SK-N-SH (cell line): ENCODE data around the gene DYNC2H1. TPM values are rescaled to one million over a fixed set of nuclear protein-coding genes. Genes with fewer than 3 reads are reported as not detected.
A peak's percentile ranks its signal among the peaks of the same experiment; 100 is the strongest.

ENCODE experiments used
- CTCF ChIA-PET: fragments of 300-600, 350-600 bp; formaldehyde crosslinking; extraction: SDS; loops from one replicate; lab custom pipeline; 2021; lab: Yijun Ruan, JAX
- POLR2A ChIA-PET: fragments of 350-600 bp; sonication (Branson Sonifier 250); formaldehyde crosslinking; extraction: SDS; loops from one replicate; lab custom pipeline; 2020; ENCODE audit warnings: antibody characterized with exemption, inconsistent platforms; lab: Yijun Ruan, JAX
- DNase-seq: peaks from one replicate; pipeline ENCODE4 v3.0.0; 2012
- H2AFZ ChIP-seq: fragments of 200-600 bp; sonication (generic); 2 replicates; pipeline ENCODE4 v1.8.1; 2016; ENCODE audit warnings: antibody characterized with exemption, mild to moderate bottlenecking, low read depth
- H3F3A ChIP-seq: fragments of 200-600 bp; sonication (generic); replicated peaks from 2 replicates; pipeline ENCODE3; 2016; ENCODE audit warnings: antibody characterized with exemption, mild to moderate bottlenecking; ENCODE audit not compliant: insufficient read depth
- H3K27ac ChIP-seq, 2 experiments: fragments of 200-500 bp in 1 of 2; fragments of 200-600 bp in 1 of 2; sonication (Bioruptor generic) in 1 of 2; sonication (generic), shearing (Covaris generic) in 1 of 2; 2 replicates each; pipeline versions ENCODE4 v1.5.1 to v1.6.1; 2014 to 2016; ENCODE audit warnings: low read depth in 2 of 2, inconsistent platforms in 1 of 2, low read length in 1 of 2, mild to moderate bottlenecking in 1 of 2, mixed read lengths in 1 of 2
- H3K27me3 ChIP-seq: fragments of 200-600 bp; sonication (generic), shearing (Covaris generic); 2 replicates; pipeline ENCODE4 v1.6.1; 2016; ENCODE audit warnings: mixed run types; ENCODE audit not compliant: insufficient read depth
- H3K36me3 ChIP-seq, 2 experiments: fragments of 200-500 bp in 1 of 2; fragments of 200-600 bp in 1 of 2; sonication (Bioruptor generic) in 1 of 2; sonication (generic) in 1 of 2; replicated peaks in 1 of 2; 2 replicates each; pipeline versions ENCODE3 to v1.5.1; 2014 to 2016; ENCODE audit warnings: low read length in 1 of 2, mild to moderate bottlenecking in 1 of 2; ENCODE audit not compliant: insufficient read depth in 2 of 2, control insufficient read depth in 1 of 2
- H3K4me1 ChIP-seq, 2 experiments: fragments of 200-500 bp in 1 of 2; fragments of 200-600 bp in 1 of 2; sonication (Bioruptor generic) in 1 of 2; sonication (generic), shearing (Covaris generic) in 1 of 2; 2 replicates each; pipeline versions ENCODE4 v1.5.1 to v1.6.1; 2014 to 2016; ENCODE audit warnings: low read depth in 1 of 2, low read length in 1 of 2, mixed run types in 1 of 2; ENCODE audit not compliant: insufficient read depth in 2 of 2, control insufficient read depth in 1 of 2
- H3K4me2 ChIP-seq: fragments of 200-600 bp; sonication (generic), shearing (Covaris generic); 2 replicates; pipeline ENCODE4 v1.6.1; 2017; ENCODE audit warnings: mixed run types
- H3K4me3 ChIP-seq, 2 experiments: fragments of 200-500 bp in 1 of 2; fragments of 200-600 bp in 1 of 2; sonication (Bioruptor generic) in 1 of 2; sonication (generic), shearing (Covaris generic) in 1 of 2; 2 replicates each; pipeline versions ENCODE4 v1.5.1 to v1.8.1; 2014 to 2016; ENCODE audit warnings: low read depth in 2 of 2, inconsistent platforms in 1 of 2, low read length in 1 of 2, mild to moderate bottlenecking in 1 of 2, mixed read lengths in 1 of 2, moderate library complexity in 1 of 2
- H3K79me2 ChIP-seq: fragments of 200-600 bp; sonication (generic); 2 replicates; pipeline ENCODE4 v1.8.1; 2017; ENCODE audit warnings: mild to moderate bottlenecking; ENCODE audit not compliant: insufficient read depth
- H3K9ac ChIP-seq: fragments of 200-600 bp; sonication (generic); 2 replicates; pipeline ENCODE4 v1.6.1; 2017; ENCODE audit warnings: mixed run types
- H3K9me2 ChIP-seq: fragments of 200-600 bp; sonication (generic); 2 replicates; pipeline ENCODE4 v1.6.1; 2017; ENCODE audit warnings: mixed run types
- H3K9me3 ChIP-seq: fragments of 200-600 bp; sonication (generic); 2 replicates; pipeline ENCODE4 v1.6.1; 2017; ENCODE audit warnings: mixed run types, mild to moderate bottlenecking, moderate library complexity
- H4K20me1 ChIP-seq: fragments of 200-600 bp; sonication (generic); 2 replicates; pipeline ENCODE4 v1.6.1; 2017; ENCODE audit warnings: mild to moderate bottlenecking, mixed run types; ENCODE audit not compliant: insufficient read depth
- CHD2 ChIP-seq: fragments of 150-350 bp; IDR thresholded peaks from 2 replicates; pipeline ENCODE4 v1.6.1; 2018; ENCODE audit warnings: low read length; ENCODE audit not compliant: partially characterized antibody
- ELF1 ChIP-seq: IDR thresholded peaks from 2 replicates; pipeline ENCODE4 v1.4.0; 2012
- GABPA ChIP-seq: IDR thresholded peaks from 2 replicates; pipeline ENCODE4 v1.4.0; 2012; ENCODE audit warnings: low read depth, mild to moderate bottlenecking
- NFIC ChIP-seq: IDR thresholded peaks from 2 replicates; pipeline ENCODE4 v1.4.0; 2012; ENCODE audit warnings: borderline replicate concordance
- SIN3A ChIP-seq: IDR thresholded peaks from 2 replicates; pipeline ENCODE4 v1.6.1; 2012; ENCODE audit warnings: low read depth, mild to moderate bottlenecking, low read length, moderate library complexity, borderline replicate concordance
- TEAD4 ChIP-seq: IDR thresholded peaks from 2 replicates; pipeline ENCODE4 v1.4.0; 2012; ENCODE audit warnings: mild to moderate bottlenecking, borderline replicate concordance; ENCODE audit not compliant: insufficient read depth
- WGBS: methylation state at CpG from one replicate; pipeline ENCODE4 v1.1.6; 2017; ENCODE audit warnings: low lambda C conversion rate; 5-methylcytosine and 5-hydroxymethylcytosine counted together
- polyA plus RNA-seq, 3 experiments: library from polyadenylated mRNA; depleted of rRNA; stranded (reverse); fragments of >200 nt; gene quantifications; 2 replicates each; pipeline ENCODE4 v1.2.3, GENCODE V29; 2012
- TF ChIP-seq, protein P1 (sequence below): IDR thresholded peaks from 2 replicates; pipeline ENCODE4; 2012
- TF ChIP-seq, protein P2 (sequence below): fragments of 150-350 bp; IDR thresholded peaks from 2 replicates; pipeline ENCODE4 v1.6.1; 2016; ENCODE audit warnings: mild to moderate bottlenecking, low read depth, low read length

The DYNC2H1 gene
- polyA plus RNA-seq, 1 of the 3 experiments (the other 2 are of a cell fraction) = 15.3 TPM

GRCh38 chr11:103528046-103528445, 418.8 kb downstream of the DYNC2H1 start:
- TF ChIP-seq, protein P1, sequence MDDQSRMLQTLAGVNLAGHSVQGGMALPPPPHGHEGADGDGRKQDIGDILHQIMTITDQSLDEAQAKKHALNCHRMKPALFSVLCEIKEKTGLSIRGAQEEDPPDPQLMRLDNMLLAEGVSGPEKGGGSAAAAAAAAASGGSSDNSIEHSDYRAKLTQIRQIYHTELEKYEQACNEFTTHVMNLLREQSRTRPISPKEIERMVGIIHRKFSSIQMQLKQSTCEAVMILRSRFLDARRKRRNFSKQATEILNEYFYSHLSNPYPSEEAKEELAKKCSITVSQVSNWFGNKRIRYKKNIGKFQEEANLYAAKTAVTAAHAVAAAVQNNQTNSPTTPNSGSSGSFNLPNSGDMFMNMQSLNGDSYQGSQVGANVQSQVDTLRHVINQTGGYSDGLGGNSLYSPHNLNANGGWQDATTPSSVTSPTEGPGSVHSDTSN = no peak
- TF ChIP-seq, protein P2, sequence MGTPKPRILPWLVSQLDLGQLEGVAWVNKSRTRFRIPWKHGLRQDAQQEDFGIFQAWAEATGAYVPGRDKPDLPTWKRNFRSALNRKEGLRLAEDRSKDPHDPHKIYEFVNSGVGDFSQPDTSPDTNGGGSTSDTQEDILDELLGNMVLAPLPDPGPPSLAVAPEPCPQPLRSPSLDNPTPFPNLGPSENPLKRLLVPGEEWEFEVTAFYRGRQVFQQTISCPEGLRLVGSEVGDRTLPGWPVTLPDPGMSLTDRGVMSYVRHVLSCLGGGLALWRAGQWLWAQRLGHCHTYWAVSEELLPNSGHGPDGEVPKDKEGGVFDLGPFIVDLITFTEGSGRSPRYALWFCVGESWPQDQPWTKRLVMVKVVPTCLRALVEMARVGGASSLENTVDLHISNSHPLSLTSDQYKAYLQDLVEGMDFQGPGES = no peak
- TF ChIP-seq TEAD4 = no peak
- TF ChIP-seq NFIC = no peak
- no peak for TF ChIP-seq CHD2
- no peaks in the 10 kb centered on the region for H3K27me3 ChIP-seq
- CTCF ChIA-PET = interaction anchor here (1.3 to 1.6 kb wide), 3 partner anchors 9 to 13 kb away, joined by 4 to 7 read pairs (median 5); no protein-coding TSS in a partner anchor
- no peaks in the 10 kb centered on the region for H4K20me1 ChIP-seq
- H3K4me1 ChIP-seq = peaks cover 47 to 51% of the 10 kb centered on the region in 2 experiments
- WGBS = 59% methylated on average over 3 of the region's 3 CpGs
- peaks cover 58% of the 10 kb centered on the region for H3F3A ChIP-seq
- no peak overlapping the region for H3K4me3 ChIP-seq
- no peak overlapping the region for H3K4me2 ChIP-seq
- no peaks in the 10 kb centered on the region for H3K79me2 ChIP-seq
- DNase-seq = no peak
- H3K36me3 ChIP-seq = no peaks in the 10 kb centered on the region
- H3K27ac ChIP-seq = peak overlapping the region; percentile 87 to 99; a peak in 3 of 4 replicates
- H3K9ac ChIP-seq = 0 out of 2 replicates have a peak overlapping the region, but pooled peaks have one; percentile 52
- H2AFZ ChIP-seq = no peak overlapping the region
- no peaks in the 10 kb centered on the region for H3K9me3 ChIP-seq
- POLR2A ChIA-PET = no interaction called here
- H3K9me2 ChIP-seq = no peaks in the 10 kb centered on the region

GRCh38 chr11:103528596-103528995, 419.4 kb downstream of the DYNC2H1 start:
- WGBS = 42% methylated on average over 2 of the region's 2 CpGs
- H3K9ac ChIP-seq = peak overlapping the region; percentile 52; the same call in 1 of the 2 replicates
- no peaks in the 10 kb centered on the region for H3K9me3 ChIP-seq
- no peaks in the 10 kb centered on the region for H3K27me3 ChIP-seq
- no peaks in the 10 kb centered on the region for H3K79me2 ChIP-seq
- no peak overlapping the region for H3K4me3 ChIP-seq
- ChIA-PET CTCF (interaction anchor here (1.1 kb wide), 2 partner anchors 9 to 72 kb away, joined by 3 to 7 read pairs; no protein-coding TSS in a partner anchor), POLR2A (no interaction called here)
- H3K36me3 ChIP-seq = no peaks in the 10 kb centered on the region
- peak overlapping the region; percentile 87 to 99 for H3K27ac ChIP-seq
- TF ChIP-seq, protein P1 = no peak
- TF ChIP-seq SIN3A (no peak), GABPA (no peak), ELF1 (no peak)
- no peaks in the 10 kb centered on the region for H4K20me1 ChIP-seq
- DNase-seq = no peak
- no peaks in the 10 kb centered on the region for H3K9me2 ChIP-seq
- peaks cover 62% of the 10 kb centered on the region for H3F3A ChIP-seq
- peaks cover 50 to 53% of the 10 kb centered on the region in 2 experiments for H3K4me1 ChIP-seq
- H2AFZ ChIP-seq = peak overlapping the region; percentile 11; the same call in 1 of the 2 replicates
- peak overlapping the region; percentile 39 for H3K4me2 ChIP-seq
